PC-3 (cell line): ENCODE measurements around the gene IKZF5.

Source experiments
- EZH2 ChIP-seq: fragments of 300-600 bp; sonication (generic); IDR thresholded peaks from one replicate; pipeline ENCODE4 v1.6.1; 2017; ENCODE audit warnings: antibody characterized with exemption, mild to moderate bottlenecking, low read length; ENCODE audit not compliant: unreplicated experiment
- TF ChIP-seq, protein P1 (sequence below): fragments of 300-600 bp; sonication (generic); conservative IDR thresholded peaks from 2 replicates; pipeline ENCODE4 v1.5.1; 2017; ENCODE audit warnings: antibody characterized with exemption, low read depth, mild to moderate bottlenecking, low read length

DNA sequence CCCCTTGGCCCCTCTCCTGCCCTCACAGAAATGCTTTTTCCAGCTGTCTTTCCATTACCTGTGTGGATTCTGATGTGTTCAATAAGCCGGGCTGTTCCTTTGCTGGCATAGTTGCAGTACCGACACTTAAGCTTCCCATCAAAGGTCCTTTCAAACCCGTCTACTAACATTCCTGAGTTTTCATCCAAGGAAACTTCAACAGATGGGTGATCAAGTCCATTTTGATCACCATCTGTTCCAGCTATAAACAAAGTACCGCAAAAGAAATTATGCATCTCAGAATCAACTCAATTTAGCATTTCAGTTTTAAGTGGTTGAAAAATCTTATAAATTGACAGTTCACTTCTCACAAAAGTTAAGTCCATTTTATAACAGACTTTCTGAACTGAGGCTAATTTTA, 12.7 kb downstream of the IKZF5 start:
- TF ChIP-seq, protein P1, sequence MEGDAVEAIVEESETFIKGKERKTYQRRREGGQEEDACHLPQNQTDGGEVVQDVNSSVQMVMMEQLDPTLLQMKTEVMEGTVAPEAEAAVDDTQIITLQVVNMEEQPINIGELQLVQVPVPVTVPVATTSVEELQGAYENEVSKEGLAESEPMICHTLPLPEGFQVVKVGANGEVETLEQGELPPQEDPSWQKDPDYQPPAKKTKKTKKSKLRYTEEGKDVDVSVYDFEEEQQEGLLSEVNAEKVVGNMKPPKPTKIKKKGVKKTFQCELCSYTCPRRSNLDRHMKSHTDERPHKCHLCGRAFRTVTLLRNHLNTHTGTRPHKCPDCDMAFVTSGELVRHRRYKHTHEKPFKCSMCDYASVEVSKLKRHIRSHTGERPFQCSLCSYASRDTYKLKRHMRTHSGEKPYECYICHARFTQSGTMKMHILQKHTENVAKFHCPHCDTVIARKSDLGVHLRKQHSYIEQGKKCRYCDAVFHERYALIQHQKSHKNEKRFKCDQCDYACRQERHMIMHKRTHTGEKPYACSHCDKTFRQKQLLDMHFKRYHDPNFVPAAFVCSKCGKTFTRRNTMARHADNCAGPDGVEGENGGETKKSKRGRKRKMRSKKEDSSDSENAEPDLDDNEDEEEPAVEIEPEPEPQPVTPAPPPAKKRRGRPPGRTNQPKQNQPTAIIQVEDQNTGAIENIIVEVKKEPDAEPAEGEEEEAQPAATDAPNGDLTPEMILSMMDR = no peak
- TF ChIP-seq EZH2 = no peak
